Right renal pelvis (tissue), 4 donors: ENCODE results near the gene PPP2R5B. TPM values are rescaled to one million over a fixed set of nuclear protein-coding genes. Genes with fewer than 3 reads are reported as not detected.
A peak's percentile ranks its signal among the peaks of the same experiment; 100 is the strongest.

Experiments used
- DNase-seq, 4 donors: peaks; one replicate each; pipeline ENCODE4 v3.0.0-alpha.2; 2013; ENCODE audit warnings: low read depth in 4 of 4, low spot score in 3 of 4, missing footprints in 1 of 4
- polyA plus RNA-seq, 4 donors: library from polyadenylated mRNA; unstranded; fragments of 120-200 nt; gene quantifications; one replicate each; pipeline ENCODE4 v1.2.1, GENCODE V29; 2013; ENCODE audit not compliant: insufficient read length in 4 of 4

Gene PPP2R5B
- polyA plus RNA-seq, 4 donors, result 14.9 to 18.8 (median 17.9) TPM

DNA sequence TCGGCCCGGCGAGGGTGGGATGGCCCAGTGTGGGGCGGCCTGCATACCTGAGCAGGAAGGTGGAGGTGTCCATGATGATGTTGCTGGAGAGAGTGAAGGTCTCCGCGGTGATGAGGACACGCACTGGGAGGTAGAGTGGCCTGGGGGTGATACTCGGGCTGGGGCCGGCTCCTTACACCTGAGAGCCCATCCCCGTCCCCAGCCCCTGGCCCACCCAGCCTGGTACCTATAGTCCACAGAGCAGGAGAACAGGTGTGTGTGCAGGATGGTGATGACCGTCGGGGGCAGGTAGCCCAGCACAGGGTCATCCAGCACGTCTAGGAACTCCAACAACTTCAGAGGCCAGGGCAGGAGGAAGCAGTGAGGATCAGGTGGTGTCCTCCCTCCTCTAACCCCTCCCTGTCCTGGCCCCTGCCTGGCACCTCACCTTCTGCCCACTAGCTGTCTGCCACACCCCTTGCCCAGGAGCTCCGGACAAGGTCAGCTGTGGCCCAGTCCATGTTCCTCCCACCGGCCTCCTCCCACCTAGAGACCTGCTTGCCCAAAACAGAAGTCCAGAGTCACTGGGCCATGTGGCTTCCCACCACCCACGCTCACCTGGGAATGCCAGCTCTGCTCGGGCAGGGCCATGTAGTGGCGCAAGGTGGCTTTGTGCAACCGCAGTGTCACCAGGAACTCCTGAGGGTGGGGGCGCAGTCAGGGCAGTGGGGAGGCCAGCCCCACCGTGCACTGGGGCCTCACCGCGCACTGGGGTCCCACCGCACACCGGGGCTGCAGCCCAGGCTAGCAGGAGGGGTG lies 18.8 kb upstream of the PPP2R5B start:
- DNase-seq, result no peak

GRCh38 chr11:64906314-64906635 lies 18.2 kb upstream of the PPP2R5B start:
- no peak for DNase-seq

DNA sequence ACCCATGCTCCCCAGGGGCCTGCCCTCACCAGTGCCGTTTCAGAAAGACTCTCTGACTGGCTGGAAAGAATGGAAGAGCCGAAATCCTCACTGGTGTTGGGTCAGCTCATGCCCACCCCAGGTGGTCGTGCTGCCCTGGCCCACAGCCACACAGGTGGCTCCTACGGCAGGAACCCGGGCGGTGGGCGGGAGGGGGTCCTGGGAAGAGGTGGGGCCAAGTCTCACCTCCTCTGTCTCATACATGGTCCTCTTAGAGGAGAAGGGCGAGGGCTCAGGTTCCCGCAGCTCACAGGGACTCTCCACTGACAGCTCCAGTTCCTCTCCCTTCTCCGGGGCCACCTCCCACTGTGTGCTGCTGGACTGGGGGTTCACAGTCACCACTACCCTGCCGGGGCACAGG lies 15.7 kb upstream of the PPP2R5B start:
- DNase-seq, result no peak

GRCh38 chr11:64909653-64910343 lies 14.7 kb upstream of the PPP2R5B start:
- DNase-seq, result no peak

DNA sequence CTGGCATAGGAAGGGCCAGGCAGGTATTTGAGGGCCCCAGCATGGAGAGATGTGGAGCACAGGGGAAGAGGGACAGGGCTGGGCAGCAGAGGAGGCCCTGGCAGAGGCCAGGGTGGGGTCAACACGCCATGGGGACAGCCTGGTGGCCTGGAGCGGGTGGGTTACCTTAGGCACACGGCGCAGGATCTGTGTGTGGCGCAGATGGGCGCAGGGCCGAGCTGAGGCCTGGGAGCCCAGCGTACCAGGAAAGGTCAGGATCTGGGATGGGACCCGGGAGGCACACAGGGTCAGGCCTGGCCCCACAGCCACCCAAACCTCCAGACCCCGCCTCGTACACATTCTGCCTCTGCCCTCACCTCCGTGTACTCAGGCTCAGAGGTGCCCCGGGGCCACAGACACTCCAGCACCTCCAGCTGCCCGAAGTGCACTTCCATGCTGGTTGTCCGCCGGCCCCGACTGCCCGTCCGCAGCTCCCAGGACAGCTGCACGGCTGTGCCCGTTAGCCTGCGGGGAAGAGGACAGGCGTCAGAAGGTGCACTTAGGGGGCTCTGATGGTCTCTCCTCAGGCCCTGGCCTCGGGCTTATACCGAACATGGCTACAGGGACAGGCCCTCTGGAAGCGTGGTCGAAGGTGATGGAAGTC lies 13.9 kb upstream of the PPP2R5B start:
- no peak for DNase-seq

- DNase-seq, result no peak
Measured at GRCh38 chr11:64911142-64911541, 13.3 kb upstream of the PPP2R5B start.

GRCh38 chr11:64911689-64912088 lies 12.8 kb upstream of the PPP2R5B start:
- DNase-seq, result no peak

- no peak for DNase-seq
Measured at GRCh38 chr11:64913171-64913727, 11.2 kb upstream of the PPP2R5B start.

DNA sequence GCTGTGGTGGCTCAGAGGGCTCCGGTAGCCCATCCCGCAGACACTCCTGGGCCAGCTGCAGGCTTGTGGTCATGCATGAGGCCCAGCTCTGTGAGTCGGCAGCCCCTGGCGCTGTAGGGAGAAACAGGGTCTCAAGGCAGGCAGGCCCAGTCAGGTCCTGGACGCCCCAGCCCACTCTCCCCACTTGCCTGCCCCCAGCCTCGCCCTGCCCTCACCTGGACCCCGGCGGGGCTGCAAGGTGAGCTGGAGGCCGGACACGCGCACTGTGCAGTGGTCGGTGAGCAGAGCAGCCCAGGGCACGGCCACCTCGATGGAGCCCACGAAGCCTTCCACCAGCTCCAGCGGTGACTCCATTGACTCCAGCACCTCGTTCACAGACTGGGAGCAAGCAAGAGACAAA lies 10.4 kb upstream of the PPP2R5B start:
- DNase-seq, result no peak

DNA sequence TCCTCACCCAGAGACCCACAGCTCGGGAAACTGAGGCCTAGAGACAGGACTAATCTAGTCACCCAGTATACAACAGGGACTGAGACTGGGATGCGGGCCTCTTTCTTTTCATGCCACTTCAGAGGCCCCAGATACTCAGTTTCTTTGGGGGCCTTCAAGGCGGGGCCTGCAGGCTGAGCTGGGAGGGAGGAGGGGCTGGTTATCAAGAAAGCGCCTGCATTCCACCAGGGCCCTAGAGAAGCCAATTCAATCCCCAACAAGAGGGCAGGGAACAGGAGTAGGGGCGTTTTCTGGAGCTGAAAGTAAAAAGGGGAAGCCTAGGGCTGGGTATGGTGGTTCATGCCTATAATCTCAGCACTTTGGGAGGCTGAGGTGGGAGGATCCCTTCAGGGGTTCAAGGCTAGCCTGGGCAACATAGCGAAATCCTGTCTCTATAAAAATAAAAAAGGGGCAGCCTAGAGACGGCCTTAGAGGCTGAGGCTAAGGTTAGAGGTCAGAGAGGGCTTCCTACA lies 9.1 kb upstream of the PPP2R5B start:
- no peak for DNase-seq

DNA sequence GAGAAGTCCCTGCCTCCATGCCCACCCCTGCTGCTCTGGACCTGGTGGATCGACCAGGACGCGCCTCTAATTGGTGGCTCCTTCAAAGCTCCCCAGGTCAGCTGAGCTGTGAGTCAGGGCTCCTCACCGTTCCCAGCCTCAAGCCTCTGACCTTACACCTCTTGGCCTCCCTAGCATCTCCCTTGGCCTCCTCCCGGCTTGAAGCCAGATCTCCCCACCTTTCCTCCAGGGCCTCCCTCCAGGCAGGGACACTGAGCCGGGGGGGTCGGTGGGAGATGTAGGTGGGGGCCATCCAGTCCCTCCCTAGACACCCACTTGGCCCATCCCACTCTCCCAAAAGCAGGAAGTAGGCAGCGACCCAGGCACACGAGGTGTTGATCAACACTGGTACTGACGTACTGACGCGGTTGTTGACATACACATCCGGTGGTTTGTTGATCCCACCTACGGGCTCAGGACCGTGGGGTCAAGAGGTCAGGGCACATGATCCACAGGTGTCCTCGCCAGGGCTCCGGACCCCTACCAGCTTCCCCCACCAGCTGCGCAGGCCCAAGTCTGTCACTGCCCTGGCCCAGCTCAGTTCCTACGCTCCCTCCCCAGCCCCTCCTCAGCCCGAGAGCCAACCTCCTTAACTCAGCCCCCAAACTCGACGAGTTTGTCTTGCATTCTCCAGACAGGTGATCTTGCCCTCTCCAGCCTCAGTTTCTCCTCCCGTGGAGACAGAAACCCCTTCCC lies 8.3 kb upstream of the PPP2R5B start:
- no peak for DNase-seq

DNA sequence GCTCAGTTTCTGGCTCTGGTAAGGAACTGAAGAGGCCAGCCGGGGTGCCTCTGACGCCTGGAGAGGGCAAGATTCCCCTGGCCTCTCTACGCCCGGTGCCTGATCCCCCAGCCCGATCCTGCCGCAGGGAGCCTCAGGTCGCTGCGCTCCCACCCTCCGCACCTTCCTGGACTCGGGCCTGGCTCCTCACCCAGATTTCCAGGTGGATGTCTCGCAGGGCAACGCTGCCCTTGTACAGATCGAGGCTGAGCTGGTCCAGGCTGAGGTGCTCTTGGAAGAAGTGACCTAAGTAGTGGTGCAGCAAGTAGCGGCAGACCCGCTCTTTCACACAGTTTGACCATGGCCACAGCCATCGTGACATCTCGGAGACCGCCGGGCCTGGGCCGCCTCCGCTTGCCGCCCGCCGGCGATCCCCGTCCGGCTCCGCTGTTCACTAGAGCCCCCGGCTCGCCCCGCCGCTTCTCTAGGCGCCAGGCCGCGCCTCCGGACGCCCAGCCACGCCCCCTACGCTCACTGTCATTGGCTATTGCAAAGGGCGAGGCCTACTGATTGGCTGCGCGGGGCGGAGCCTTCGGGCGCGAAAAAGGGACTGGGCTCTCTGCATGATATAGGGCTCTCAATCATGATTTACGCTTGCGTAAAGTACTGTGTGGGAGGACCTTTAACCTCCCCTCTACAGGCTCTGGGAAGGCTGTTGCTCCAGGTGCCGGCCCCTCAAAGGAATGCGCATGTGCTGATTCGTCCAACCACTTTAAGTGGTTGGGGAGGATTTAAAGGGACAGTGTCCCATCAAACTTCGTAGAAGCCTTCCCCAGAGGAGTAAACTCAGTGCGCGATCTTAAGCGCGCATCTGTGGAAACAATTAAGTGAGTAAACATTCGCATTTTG lies 7.5 kb upstream of the PPP2R5B start, which contains the start of gene ATG2A:
ATG2A (minus strand) TSS at position 435 of the 888 bp plus-strand sequence; CDS start at position 361, 74 bp downstream.
- DNase-seq, result peak; percentile 97 to 99 (median 99)

DNA sequence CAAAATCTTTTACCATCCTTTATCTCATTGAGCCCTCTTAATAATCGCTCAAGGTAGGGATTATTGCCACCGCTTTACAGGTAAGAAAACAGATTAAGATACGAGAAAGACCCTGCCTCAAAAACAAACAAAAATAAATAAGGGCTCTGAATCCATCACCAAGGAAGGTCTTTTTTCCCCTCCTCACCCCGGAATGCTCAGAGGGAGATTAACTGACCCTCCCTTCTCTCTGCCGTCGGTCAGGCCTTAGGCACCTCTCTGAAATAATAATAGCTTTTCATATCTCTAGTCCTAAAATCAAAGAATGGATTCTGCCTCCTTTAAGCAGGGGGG lies 6.9 kb upstream of the PPP2R5B start:
- no peak for DNase-seq

GRCh38 chr11:64918017-64918416 lies 6.5 kb upstream of the PPP2R5B start:
- DNase-seq, result no peak

GRCh38 chr11:64919627-64920026 lies 4.9 kb upstream of the PPP2R5B start:
- no peak for DNase-seq

DNA sequence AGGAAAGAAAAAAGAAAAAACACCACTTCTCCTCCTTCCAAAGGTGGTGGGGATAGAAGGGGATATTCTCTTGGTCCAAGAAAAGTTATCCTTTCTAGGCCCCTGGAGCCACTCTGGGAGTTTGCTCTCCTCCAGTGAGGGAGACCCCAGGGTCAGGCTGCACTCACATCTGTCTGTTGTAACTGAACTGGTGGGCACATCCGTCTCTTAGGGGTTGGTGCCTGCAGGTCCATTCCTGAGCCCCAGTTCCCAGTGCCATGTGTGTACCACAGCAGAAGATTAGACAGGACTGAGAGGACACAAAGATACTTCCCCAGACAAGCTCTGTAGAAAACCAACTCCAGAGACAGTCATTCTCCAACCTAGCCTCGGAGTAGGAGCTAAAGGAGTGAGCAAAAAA lies 4.4 kb upstream of the PPP2R5B start:
- no peak for DNase-seq

GRCh38 chr11:64921384-64921783 lies 3.1 kb upstream of the PPP2R5B start:
- DNase-seq, result no peak

DNA sequence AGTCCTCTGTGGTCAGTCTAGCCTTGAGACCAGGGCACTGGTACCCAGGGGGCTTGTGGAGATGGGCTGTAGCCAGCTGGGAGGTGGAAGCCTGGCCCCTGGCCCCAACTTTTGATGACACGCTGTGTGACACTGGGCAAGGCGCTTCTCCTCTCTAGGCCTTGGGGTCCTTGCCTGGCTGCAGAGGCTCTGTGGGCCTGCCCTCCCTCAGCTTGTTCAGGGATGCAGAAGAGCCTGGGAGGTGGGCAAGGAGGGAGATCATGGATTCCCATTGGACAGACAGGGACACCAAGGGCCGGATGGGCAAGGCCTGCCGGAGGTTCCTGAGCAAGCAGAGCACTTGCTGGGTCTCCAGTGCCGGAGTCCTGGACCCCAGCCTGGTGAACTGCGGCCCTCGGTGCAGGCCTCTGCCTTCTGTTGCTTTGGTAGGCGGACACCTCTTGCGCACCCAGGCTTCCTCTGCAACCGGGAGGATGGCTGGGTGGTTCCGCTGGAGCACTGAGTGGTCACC lies 1.3 kb upstream of the PPP2R5B start:
- DNase-seq, result no peak

- no peak for DNase-seq
Measured at GRCh38 chr11:64924910-64925284, 408 bp downstream of the PPP2R5B start.
